Measurements from ENCODE around the gene PTPRM. TPM values are rescaled to one million over a fixed set of nuclear protein-coding genes. Genes with fewer than 3 reads are reported as not detected.

The PTPRM gene
- total RNA-seq, 4 donors from 2014 or later, result 22.5 to 92.5 (median 39.2) TPM

DNA sequence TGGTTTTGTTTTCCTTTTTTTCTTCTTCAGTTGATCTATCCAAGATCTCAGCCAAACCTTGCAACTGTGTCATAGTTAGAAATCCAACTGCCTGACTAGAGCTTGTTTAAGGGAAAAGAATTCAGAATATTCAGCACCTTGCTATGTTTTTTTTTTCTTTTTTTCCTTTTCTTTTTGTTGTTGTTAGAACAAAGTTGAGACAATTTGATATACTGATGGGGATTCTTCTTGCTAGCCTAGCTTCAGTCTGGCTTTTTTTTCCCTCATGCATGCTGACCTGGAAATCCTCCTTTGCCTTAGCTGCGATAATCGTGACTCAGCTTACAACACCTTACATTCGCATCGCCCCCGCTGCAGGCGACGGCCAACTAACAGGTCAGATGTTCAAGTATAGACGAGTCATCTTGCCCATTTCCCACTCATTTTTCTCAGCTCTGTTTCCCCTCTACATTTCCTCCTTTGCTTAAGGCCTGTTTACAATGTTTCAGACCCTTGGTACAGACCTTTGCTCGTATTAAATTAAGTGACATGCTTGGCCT is 554.9 kb downstream of the PTPRM start:
- in situ Hi-C loops (cut with MboI; ENCODE audit: low pct_ligation_motif_present in 1 of 4, low pct_unique_long_range_greater_than_20kb in 1 of 4, low sequenced_read_pairs in 3 of 4) (no loop called here), intact Hi-C loops (cut with DNase I; ENCODE audit: low total_unique reads) (no loop called here)
- TF ChIP-seq, protein P1, sequence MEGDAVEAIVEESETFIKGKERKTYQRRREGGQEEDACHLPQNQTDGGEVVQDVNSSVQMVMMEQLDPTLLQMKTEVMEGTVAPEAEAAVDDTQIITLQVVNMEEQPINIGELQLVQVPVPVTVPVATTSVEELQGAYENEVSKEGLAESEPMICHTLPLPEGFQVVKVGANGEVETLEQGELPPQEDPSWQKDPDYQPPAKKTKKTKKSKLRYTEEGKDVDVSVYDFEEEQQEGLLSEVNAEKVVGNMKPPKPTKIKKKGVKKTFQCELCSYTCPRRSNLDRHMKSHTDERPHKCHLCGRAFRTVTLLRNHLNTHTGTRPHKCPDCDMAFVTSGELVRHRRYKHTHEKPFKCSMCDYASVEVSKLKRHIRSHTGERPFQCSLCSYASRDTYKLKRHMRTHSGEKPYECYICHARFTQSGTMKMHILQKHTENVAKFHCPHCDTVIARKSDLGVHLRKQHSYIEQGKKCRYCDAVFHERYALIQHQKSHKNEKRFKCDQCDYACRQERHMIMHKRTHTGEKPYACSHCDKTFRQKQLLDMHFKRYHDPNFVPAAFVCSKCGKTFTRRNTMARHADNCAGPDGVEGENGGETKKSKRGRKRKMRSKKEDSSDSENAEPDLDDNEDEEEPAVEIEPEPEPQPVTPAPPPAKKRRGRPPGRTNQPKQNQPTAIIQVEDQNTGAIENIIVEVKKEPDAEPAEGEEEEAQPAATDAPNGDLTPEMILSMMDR (IDR thresholded peaks at IDR 0.05), result no peak
- 81 to 88% methylated on average over 9 of the region's 9 CpGs for WGBS, 2 donors (ENCODE audit: low coverage in 1 of 2)
- Histone ChIP-seq H3K36me3 (no peaks in the 10 kb centered on the region), H3K9me3 (no peaks in the 10 kb centered on the region), H3K4me1 (no peaks in the 10 kb centered on the region), H3K27ac (no peak overlapping the region), H3K4me3 (no peak overlapping the region), H3K27me3 (no peaks in the 10 kb centered on the region)
- DNase-seq, result no peak

- intact Hi-C loops (cut with DNase I; ENCODE audit: low total_unique reads), result no loop called here
- Histone ChIP-seq H3K27me3 (no peaks in the 10 kb centered on the region), H3K27ac (no peak overlapping the region), H3K4me1 (no peaks in the 10 kb centered on the region), H3K9me3 (no peaks in the 10 kb centered on the region), H3K36me3 (no peaks in the 10 kb centered on the region), H3K4me3 (no peak overlapping the region)
- in situ Hi-C loops (cut with MboI; ENCODE audit: low pct_ligation_motif_present in 1 of 4, low pct_unique_long_range_greater_than_20kb in 1 of 4, low sequenced_read_pairs in 3 of 4), result no loop called here
- TF ChIP-seq POLR2AphosphoS5 (IDR thresholded peaks at IDR 0.05) (no peak), POLR2A (IDR thresholded peaks at IDR 0.05) (no peak), EP300 (IDR thresholded peaks at IDR 0.05; ENCODE audit: low read depth) (no peak)
- TF ChIP-seq, protein P1 (IDR thresholded peaks at IDR 0.05), result no peak
- 61 to 62% methylated on average over 5 to 7 of the region's 7 CpGs for WGBS, 2 donors (ENCODE audit: low coverage in 1 of 2)
- DNase-seq, result no peak
These were observed 557.4 kb downstream of the PTPRM start for GRCh38 chr18:8124232-8125146.

GRCh38 chr18:8130096-8130495 is 563.0 kb downstream of the PTPRM start:
- Histone ChIP-seq H3K4me1 (no peaks in the 10 kb centered on the region), H3K9me3 (no peaks in the 10 kb centered on the region), H3K4me3 (no peak overlapping the region), H3K27me3 (no peaks in the 10 kb centered on the region), H3K27ac (no peak overlapping the region), H3K36me3 (no peaks in the 10 kb centered on the region)
- in situ Hi-C loops (cut with MboI; ENCODE audit: low pct_ligation_motif_present in 1 of 4, low pct_unique_long_range_greater_than_20kb in 1 of 4, low sequenced_read_pairs in 3 of 4) (no loop called here), intact Hi-C loops (cut with DNase I; ENCODE audit: low total_unique reads) (no loop called here)
- TF ChIP-seq POLR2AphosphoS5 (IDR thresholded peaks at IDR 0.05) (no peak), POLR2A (IDR thresholded peaks at IDR 0.05) (no peak), EP300 (IDR thresholded peaks at IDR 0.05; ENCODE audit: low read depth) (no peak)
- TF ChIP-seq, protein P1 (IDR thresholded peaks at IDR 0.05), result no peak
- 60 to 72% methylated on average over 2 to 5 of the region's 5 CpGs for WGBS, 2 donors (ENCODE audit: low coverage in 1 of 2)
- DNase-seq, result no peak

GRCh38 chr18:8133032-8133431 is 565.9 kb downstream of the PTPRM start:
- DNase-seq, result no peak
- Histone ChIP-seq H3K36me3 (no peaks in the 10 kb centered on the region), H3K9me3 (no peaks in the 10 kb centered on the region), H3K4me3 (no peak overlapping the region), H3K27ac (no peak overlapping the region), H3K27me3 (no peaks in the 10 kb centered on the region), H3K4me1 (no peaks in the 10 kb centered on the region)
- intact Hi-C loops (cut with DNase I; ENCODE audit: low total_unique reads), result no loop called here
- TF ChIP-seq POLR2AphosphoS5 (IDR thresholded peaks at IDR 0.05), result no peak
- no peak for TF ChIP-seq POLR2A (IDR thresholded peaks at IDR 0.05)
- TF ChIP-seq, protein P1 (IDR thresholded peaks at IDR 0.05), result no peak
- TF ChIP-seq EP300 (IDR thresholded peaks at IDR 0.05; ENCODE audit: low read depth), result no peak
- in situ Hi-C loops (cut with MboI; ENCODE audit: low pct_ligation_motif_present in 1 of 4, low pct_unique_long_range_greater_than_20kb in 1 of 4, low sequenced_read_pairs in 3 of 4), result no loop called here
